Prostate gland (tissue), 2 donors: Measurements from ENCODE around the gene ACAD9.

Experiments used
- CTCF ChIP-seq, 4 experiments: fragments of 200-600 bp in 2 of 4; fragments of 450-650 bp in 2 of 4; sonication (generic) in 2 of 4; IDR thresholded peaks; 1 replicate in 3 of 4; 2 replicates in 1 of 4; pipeline ENCODE4 v1.5.1; 2016 to 2019; ENCODE audit warnings: antibody characterized with exemption in 4 of 4, mild to moderate bottlenecking in 2 of 4, moderate library complexity in 2 of 4
- POLR2AphosphoS5 ChIP-seq: sonication (generic); formaldehyde crosslinking; IDR thresholded peaks from one replicate; pipeline ENCODE4 v1.6.1; 2017; ENCODE audit warnings: antibody characterized with exemption

DNA sequence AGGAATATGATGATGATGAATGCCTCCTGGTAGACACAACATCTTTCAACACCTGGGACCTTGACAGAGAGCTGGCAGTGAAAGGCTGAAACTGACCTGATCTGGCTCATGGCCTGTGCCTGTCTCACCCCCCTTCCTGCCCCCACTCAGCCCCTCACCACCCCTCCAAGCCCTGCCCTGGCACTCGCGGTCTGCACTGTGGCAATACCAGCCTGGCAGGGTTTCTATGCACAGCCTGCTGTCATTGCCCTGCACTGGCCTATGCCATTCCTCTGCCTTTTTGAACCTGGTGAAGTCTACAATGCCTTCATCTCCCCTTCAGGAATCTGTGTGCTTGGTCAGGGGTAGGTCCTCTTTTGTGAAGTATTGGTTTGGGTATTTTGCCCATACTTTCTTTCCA is 56.5 kb downstream of the ACAD9 start:
- TF ChIP-seq CTCF (IDR thresholded peaks at IDR 0.05) (no peak), POLR2AphosphoS5 (no peak)
